Cortex of kidney (tissue), 1 donor: ENCODE data around the gene TIE1.

Experiments used
- DNase-seq: peaks from one replicate; lab custom pipeline; 2025; lab: John Stamatoyannopoulos, UW

Gene TIE1

GRCh38 chr1:43338001-43338400 lies 37.2 kb downstream of the TIE1 start:
- DNase-seq = no peak

DNA sequence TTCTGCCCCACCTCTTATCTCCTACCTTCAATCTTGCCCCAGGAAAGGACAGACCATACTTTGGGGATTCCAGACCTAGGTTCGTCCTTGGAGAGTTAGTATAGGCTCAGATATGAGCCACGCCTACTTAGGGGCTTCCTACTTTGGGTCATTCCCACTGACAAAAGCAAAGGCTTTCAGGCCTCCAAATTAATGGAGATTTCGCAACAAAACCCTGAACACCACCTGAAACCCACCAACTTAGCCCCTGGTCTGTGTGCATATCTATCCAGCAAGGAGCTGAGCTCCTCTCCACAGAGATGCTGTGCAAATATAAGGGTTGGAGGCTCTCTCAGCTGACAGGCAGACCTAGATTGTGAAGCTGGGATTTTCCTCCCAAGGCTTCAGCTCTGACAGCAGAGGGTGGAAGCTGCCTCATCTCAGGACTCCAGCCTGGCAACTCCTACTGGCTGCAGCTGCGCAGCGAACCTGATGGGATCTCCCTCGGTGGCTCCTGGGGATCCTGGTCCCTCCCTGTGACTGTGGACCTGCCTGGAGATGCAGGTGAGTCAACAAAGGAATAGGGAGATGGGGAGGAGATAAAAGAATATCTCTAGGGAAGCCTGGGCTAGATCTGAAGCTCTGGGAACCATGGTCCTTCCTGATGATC lies 38.9 kb downstream of the TIE1 start:
- no peak for DNase-seq

GRCh38 chr1:43340559-43340958 lies 39.8 kb downstream of the TIE1 start:
- no peak for DNase-seq

GRCh38 chr1:43344267-43344850 lies 43.6 kb downstream of the TIE1 start:
- DNase-seq = no peak

DNA sequence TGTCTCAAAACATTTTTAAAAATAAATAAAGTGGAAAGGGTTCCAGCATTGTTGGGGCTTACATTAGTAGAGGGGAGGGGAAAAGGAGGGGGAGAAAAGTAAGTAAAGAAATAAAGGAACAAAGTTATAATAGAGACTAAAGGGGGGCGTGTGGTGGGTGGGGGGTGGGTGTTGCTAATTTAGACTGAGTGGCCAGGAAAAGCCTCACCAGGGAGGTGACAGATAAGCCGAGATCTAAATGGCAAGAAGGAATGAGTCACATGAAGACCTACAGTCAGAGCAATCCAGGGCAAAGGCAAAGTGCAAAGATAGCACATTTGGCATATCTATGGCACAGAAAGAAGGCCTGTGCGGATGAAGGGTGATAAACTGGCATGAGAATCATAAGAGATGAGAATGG lies 44.3 kb downstream of the TIE1 start:
- no peak for DNase-seq

GRCh38 chr1:43346636-43347035 lies 45.9 kb downstream of the TIE1 start:
- DNase-seq = no peak

- DNase-seq = no peak
These were observed 47.6 kb downstream of the TIE1 start for GRCh38 chr1:43348343-43348808.

DNA sequence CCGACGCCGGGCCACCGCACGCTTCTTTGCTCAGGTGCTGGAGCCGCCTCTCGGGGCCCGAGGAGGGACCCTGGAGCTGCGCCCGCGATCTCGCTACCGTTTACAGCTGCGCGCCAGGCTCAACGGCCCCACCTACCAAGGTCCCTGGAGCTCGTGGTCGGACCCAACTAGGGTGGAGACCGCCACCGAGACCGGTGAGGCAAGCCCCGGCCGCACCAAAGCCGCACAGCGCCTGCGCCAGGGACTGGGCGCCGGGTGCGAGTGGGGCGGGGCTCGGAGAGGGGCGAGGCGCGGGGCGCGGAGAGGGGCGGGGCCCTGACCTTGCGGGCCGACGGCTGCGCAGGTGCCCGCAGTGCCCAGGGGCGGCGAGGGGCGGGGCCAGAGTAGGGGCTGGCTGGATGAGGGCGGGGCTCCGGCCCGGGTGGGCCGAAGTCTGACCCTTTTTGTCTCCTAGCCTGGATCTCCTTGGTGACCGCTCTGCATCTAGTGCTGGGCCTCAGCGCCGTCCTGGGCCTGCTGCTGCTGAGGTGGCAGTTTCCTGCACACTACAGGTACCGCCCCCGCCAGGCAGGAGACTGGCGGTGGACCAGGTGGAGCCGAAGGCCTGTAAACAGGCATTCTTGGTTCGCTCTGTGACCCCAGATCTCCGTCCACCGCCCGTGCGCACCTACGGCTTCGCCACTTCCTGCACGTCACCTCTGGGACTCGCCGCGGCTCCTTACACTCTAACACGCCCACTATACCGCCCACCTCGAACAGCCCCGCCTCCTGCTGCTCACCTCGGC lies 48.2 kb downstream of the TIE1 start:
- DNase-seq = peak; percentile 40

DNA sequence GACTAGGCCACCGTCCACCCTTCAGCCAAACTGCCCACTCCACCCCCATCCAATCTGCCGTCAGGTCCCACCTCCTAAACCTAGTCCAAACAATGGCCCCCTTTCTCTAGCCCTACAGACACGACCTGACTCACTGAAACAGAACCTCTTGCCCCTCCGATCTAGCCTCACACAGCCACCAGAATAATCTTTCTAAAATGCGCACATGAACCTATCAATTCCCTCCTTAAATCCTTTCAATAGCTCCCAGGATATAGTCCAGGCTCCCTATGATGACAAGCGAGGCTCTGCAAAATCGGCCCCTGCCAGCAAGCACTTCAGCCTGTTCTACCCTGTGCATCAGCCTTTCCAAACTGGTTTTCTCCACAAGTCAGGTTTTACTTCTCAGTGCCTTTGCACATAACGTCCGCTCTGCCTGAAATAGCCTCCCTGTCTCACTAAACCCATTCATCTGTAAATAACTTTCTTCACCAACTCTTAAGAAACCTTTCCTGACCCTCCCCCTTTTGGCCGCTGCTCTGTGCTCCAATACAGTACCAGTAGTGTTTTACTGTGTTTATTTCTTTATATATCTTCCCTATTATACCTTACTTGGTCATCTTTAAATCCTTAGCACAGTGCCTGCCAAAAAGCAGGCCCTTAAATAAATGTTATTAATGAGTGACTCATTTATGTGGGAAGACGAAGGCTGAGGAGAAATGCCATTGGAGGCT lies 49.0 kb downstream of the TIE1 start:
- DNase-seq = no peak

DNA sequence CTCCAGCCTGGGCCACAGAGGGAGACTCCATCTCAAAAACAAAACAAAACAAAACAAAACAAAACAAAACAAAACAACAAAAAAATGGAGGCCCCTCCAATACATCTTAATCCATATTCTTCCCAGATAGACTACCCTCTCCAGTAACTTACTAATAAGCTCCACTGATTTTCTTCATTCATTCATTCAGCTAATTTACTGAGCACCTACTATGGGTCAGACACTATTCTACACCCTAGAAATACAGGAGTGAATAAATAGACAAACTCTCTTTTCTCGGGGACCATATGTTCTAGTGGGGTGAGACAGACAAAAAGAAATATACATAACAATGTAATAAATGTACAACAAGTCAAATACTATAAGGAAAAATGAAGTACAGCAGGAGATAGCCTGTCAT lies 50.2 kb downstream of the TIE1 start:
- DNase-seq = no peak

DNA sequence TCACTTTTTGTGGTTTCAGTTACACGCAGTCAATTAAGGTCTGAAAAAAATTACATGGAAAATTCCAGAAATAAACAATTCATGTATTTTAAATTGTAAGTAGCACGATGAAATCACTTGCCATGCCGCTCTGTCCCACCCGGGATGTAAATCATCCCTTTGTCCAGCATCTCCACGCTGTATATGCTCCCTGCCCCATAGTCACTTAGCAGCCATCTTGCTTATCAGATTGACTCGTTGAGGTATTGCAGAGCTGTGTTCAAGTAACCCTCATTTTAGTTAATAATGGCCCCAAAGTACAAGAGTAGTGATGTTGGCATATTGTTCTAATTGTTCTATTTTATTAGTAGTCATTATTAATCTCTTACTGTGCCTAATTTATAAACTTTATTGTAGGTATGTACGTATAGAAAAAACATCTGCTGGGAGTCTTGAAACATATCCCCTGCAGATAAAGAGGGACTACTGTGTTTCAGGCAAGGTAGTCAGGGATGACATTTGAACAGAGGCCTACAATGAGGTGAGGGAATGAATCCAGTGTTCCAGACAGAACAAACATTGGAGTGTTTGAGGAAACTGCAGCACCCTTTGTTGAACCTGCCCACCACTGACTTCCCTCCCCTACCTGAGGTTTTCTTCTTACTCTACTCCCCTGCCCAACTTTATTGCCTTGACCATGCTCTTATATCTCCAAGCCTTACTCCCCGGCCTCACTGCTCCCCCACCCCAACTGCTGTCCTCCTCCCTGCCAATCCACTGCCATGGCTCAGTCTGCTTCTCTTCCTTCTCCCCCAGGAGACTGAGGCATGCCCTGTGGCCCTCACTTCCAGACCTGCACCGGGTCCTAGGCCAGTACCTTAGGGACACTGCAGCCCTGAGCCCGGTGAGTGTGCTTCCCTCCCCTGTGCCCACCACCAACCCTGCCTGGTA lies 50.9 kb downstream of the TIE1 start:
- no peak for DNase-seq

DNA sequence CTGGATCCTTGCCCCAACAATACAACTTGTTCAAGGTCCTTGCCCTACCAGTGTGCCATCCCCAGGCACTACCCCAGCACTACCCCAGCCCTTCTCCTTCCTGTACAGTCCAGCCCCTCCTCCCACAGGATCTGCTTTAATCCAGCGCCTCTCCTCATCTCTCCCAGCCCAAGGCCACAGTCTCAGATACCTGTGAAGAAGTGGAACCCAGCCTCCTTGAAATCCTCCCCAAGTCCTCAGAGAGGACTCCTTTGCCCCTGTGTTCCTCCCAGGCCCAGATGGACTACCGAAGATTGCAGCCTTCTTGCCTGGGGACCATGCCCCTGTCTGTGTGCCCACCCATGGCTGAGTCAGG lies 51.5 kb downstream of the TIE1 start:
- no peak for DNase-seq

- no peak for DNase-seq
These were observed 52.1 kb downstream of the TIE1 start for GRCh38 chr1:43352881-43353280.

DNA sequence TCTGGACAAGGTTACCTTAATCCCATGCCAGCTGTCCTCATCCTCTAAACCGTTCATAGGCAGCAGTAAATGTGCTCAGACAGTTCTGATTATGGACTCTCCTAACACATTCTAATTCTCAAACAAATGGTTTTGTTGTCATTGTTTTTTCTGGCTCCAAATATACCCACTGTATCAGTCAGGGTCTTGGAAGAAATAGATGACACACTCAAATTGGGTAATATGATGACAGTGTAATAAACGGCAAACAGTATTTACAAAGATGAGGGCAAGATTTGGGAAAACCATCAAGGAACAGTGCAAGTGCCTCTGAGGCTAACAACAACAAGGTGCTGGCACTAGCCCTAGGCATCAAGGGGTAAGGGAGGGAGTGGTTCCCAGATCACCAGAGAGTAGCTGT lies 53.7 kb downstream of the TIE1 start:
- DNase-seq = no peak

DNA sequence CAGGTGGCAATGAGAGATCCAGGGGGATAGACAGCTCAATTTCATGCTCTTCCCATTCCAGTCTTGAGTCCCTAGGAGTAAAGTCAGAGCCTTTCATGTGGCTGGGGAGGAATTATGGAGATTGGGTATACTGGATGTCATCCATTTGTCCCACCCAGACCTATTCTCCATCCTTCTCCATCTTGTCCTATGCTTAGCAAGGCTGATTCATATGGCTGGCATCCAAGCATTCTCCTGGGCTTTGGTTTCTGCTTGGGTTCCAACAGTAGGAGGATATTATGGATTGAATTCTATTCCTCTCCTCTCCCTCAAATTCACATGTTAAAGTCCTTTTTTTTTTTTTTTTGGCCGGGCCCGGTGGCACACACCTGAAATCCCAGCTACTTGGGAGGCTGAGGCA lies 54.2 kb downstream of the TIE1 start:
- no peak for DNase-seq

GRCh38 chr1:43357251-43357650 lies 56.5 kb downstream of the TIE1 start:
- no peak for DNase-seq

GRCh38 chr1:43358121-43358745 lies 57.5 kb downstream of the TIE1 start:
- DNase-seq = no peak

- peak; percentile 49 for DNase-seq
These were observed 58.2 kb downstream of the TIE1 start, which contains the start of gene CDC20 for GRCh38 chr1:43358746-43359693. TSS of gene CDC20 (plus strand) at chr1:43358981. CDS start at chr1:43359216, 235 bp downstream.

GRCh38 chr1:43359696-43360095 lies 58.9 kb downstream of the TIE1 start:
- DNase-seq = no peak

DNA sequence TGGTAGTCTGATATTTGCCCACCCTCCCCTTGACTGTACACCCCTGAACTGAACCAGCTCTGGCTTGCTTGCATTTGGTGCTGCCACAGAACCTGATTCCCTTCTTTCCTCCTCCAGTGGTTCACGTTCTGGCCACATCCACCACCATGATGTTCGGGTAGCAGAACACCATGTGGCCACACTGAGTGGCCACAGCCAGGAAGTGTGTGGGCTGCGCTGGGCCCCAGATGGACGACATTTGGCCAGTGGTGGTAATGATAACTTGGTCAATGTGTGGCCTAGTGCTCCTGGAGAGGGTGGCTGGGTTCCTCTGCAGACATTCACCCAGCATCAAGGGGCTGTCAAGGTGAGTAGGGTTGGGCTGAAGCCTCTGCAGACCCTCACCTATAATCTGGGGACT lies 59.8 kb downstream of the TIE1 start:
- DNase-seq = no peak
